ENCODE results near the gene GLS. TPM values are rescaled to one million over a fixed set of nuclear protein-coding genes. Genes with fewer than 3 reads are reported as not detected.
A peak's percentile ranks its signal among the peaks of the same experiment; 100 is the strongest.

The GLS gene
- total and polyA plus RNA-seq, 9 of the 15 experiments (the other 6 are each of a cell fraction or from before 2014, with no cell fraction given), result 13.7 to 77.5 (median 48.2) TPM

- TF ChIP-seq GTF2A2 (tag; IDR thresholded peaks at IDR 0.05) (no peak), NFIC (IDR thresholded peaks at IDR 0.05) (peak; percentile 91)
- Histone ChIP-seq H3K27me3 (ENCODE audit: control insufficient read depth in 2 of 2, insufficient read depth in 2 of 2, low read length in 2 of 2) (no peaks in the 10 kb centered on the region), H2AFZ (ENCODE audit: low read depth, low read length) (no peak overlapping the region), H3K36me3 (ENCODE audit: control insufficient read depth, insufficient read depth, low read length) (peaks cover 92% of the 10 kb centered on the region; the same call in 2 of the 3 replicates), H3K4me3 (no peak overlapping the region), H3K79me2 (ENCODE audit: control insufficient read depth, insufficient read depth, low read length) (no peaks in the 10 kb centered on the region), H4K20me1 (replicated peaks; ENCODE audit: control insufficient read depth, insufficient read depth, low read length) (no peaks in the 10 kb centered on the region), H3K4me1 (replicated peaks in 1 of 2; ENCODE audit: control insufficient read depth in 2 of 2, insufficient read depth in 2 of 2, low read length in 2 of 2) (no peaks in the 10 kb centered on the region), H3K4me2 (ENCODE audit: insufficient read depth, low read length) (no peak overlapping the region), H3K27ac (ENCODE audit: extremely low read depth, low read depth, low read length) (no peak overlapping the region), H3K9ac (ENCODE audit: insufficient read depth in 1 of 2, low read depth in 2 of 2, low read length in 2 of 2) (no peak overlapping the region), H3K9me3 (replicated peaks; ENCODE audit: control insufficient read depth, insufficient read depth, low read depth, low read length) (no peaks in the 10 kb centered on the region), H3K9me1 (ENCODE audit: control insufficient read depth, insufficient read depth, low read length) (no peaks in the 10 kb centered on the region)
- 86% methylated on average over 11 of the region's 13 CpGs for WGBS (ENCODE audit: insufficient coverage, low coverage, missing lambda C conversion rate)
- no peak for ATAC-seq
- BruUV-seq (replicated peaks), result no TSS peak
- intact Hi-C loops (cut with micrococcal nuclease), result no loop called here
- CTCF ChIA-PET (ENCODE audit: low intra/inter-chr PET ratio), result no interaction called here
- FAIRE-seq, result no peak
- peak; percentile 17 to 25 (median 20) for DNase-seq (ENCODE audit: extremely low read depth in 1 of 4, low spot score in 3 of 4)
- in situ Hi-C loops (cut with MboI), result no loop called here
- POLR2A ChIA-PET, result no interaction called here
Observed at GRCh38 chr2:190986221-190986953, 105.8 kb downstream of the GLS start.

GRCh38 chr2:190987116-190987515, 106.5 kb downstream of the GLS start:
- intact Hi-C loops (cut with micrococcal nuclease), result no loop called here
- in situ Hi-C loops (cut with MboI), result no loop called here

More at GRCh38 chr2:190987116-190987515, 106.5 kb downstream of the GLS start:
- Histone ChIP-seq H3K36me3 (ENCODE audit: control insufficient read depth, insufficient read depth, low read length) (peaks cover 92% of the 10 kb centered on the region; the same call in 2 of the 3 replicates), H3K9me3 (replicated peaks; ENCODE audit: control insufficient read depth, insufficient read depth, low read depth, low read length) (no peaks in the 10 kb centered on the region), H3K27me3 (ENCODE audit: control insufficient read depth in 2 of 2, insufficient read depth in 2 of 2, low read length in 2 of 2) (no peaks in the 10 kb centered on the region), H3K9me1 (ENCODE audit: control insufficient read depth, insufficient read depth, low read length) (no peaks in the 10 kb centered on the region), H3K79me2 (ENCODE audit: control insufficient read depth, insufficient read depth, low read length) (no peaks in the 10 kb centered on the region), H3K4me1 (replicated peaks in 1 of 2; ENCODE audit: control insufficient read depth in 2 of 2, insufficient read depth in 2 of 2, low read length in 2 of 2) (no peaks in the 10 kb centered on the region), H3K4me2 (ENCODE audit: insufficient read depth, low read length) (no peak overlapping the region), H3K27ac (ENCODE audit: extremely low read depth, low read depth, low read length) (no peak overlapping the region), H3K9ac (ENCODE audit: insufficient read depth in 1 of 2, low read depth in 2 of 2, low read length in 2 of 2) (no peak overlapping the region), H4K20me1 (replicated peaks; ENCODE audit: control insufficient read depth, insufficient read depth, low read length) (no peaks in the 10 kb centered on the region), H3K4me3 (no peak overlapping the region), H2AFZ (ENCODE audit: low read depth, low read length) (no peak overlapping the region)
- ChIA-PET CTCF (ENCODE audit: low intra/inter-chr PET ratio) (no interaction called here), POLR2A (interaction anchor here (0.8 kb wide), 1 partner anchor 27 kb away, joined by 3 read pairs; the partner anchor contains the start of gene STAT1)
- FAIRE-seq, result no peak
- BruUV-seq (replicated peaks), result no TSS peak
- DNase-seq (ENCODE audit: extremely low read depth in 1 of 4, low spot score in 3 of 4), result no peak
- no peak for TF ChIP-seq ZNF79 (CRISPR knock-in tag; IDR thresholded peaks at IDR 0.05; ENCODE audit: low read depth)
- TF ChIP-seq ARID4B (CRISPR knock-in tag; IDR thresholded peaks at IDR 0.05), result no peak
- TF ChIP-seq ZNF384 (IDR thresholded peaks at IDR 0.05; ENCODE audit: low read depth, low read length), result no peak
- TF ChIP-seq ZNF224 (CRISPR knock-in tag; IDR thresholded peaks at IDR 0.05), result no peak
- no peak for ATAC-seq
- WGBS (ENCODE audit: insufficient coverage, low coverage, missing lambda C conversion rate), result 85% methylated on average over 1 of the region's 1 CpG

Measured in K562 (cell line).